Gastrocnemius medialis (tissue), 4 donors: ENCODE data around the gene MTIF3.

ENCODE experiments used
- CTCF ChIP-seq, 5 experiments: fragments of 450-650 bp in 3 of 5; fragments of 200-600 bp in 2 of 5; sonication (generic) in 2 of 5; IDR thresholded peaks in 4 of 5; conservative IDR thresholded peaks in 1 of 5; 1 replicate in 4 of 5; 2 replicates in 1 of 5; pipeline ENCODE4 v1.5.1; 2016 to 2019; ENCODE audit warnings: antibody characterized with exemption in 5 of 5, mild to moderate bottlenecking in 3 of 5, moderate library complexity in 3 of 5
- POLR2A ChIP-seq, 2 donors: fragments of 450-650 bp; IDR thresholded peaks; one replicate each; pipeline ENCODE4 v1.6.1; 2017; ENCODE audit warnings: antibody characterized with exemption in 2 of 2, mild to moderate bottlenecking in 2 of 2, moderate library complexity in 2 of 2

- no peak for TF ChIP-seq CTCF (IDR thresholded peaks at IDR 0.05 in 4 of 5, conservative IDR thresholded peaks at IDR 0.05 in 1 of 5)
- no peak for TF ChIP-seq POLR2A (IDR thresholded peaks at IDR 0.05)
Observed at GRCh38 chr13:27437126-27437525, 13.2 kb downstream of the MTIF3 start.
